Mucosa of descending colon (tissue), 3 donors: ENCODE data around the gene DEFB110. TPM values are rescaled to one million over a fixed set of nuclear protein-coding genes. Genes with fewer than 3 reads are reported as not detected.

Source experiments
- ATAC-seq: fragments of 200-7000 bp; cut with Tn5 transposase; one replicate; pipeline ENCODE4 v1.9.1; 2020; ENCODE audit warnings: mild to moderate bottlenecking, moderate library complexity
- DNase-seq, 3 donors: peaks; one replicate each; pipeline ENCODE4 v3.0.0-alpha.2; 2020
- H3K36me3 ChIP-seq: fragments of 200-600 bp; one replicate; pipeline ENCODE4 v1.8.0; 2021; ENCODE audit warnings: low read depth, mild to moderate bottlenecking
- H3K4me1 ChIP-seq: fragments of 200-600 bp; one replicate; pipeline ENCODE4 v1.8.0; 2021; ENCODE audit warnings: low read depth, mild to moderate bottlenecking
- H3K4me3 ChIP-seq: fragments of 200-600 bp; one replicate; pipeline ENCODE4 v1.8.0; 2021; ENCODE audit warnings: mild to moderate bottlenecking
- H3K9me3 ChIP-seq: fragments of 200-600 bp; one replicate; pipeline ENCODE4 v1.8.0; 2021; ENCODE audit warnings: mild to moderate bottlenecking
- CTCF ChIP-seq: fragments of 200-600 bp; IDR thresholded peaks from one replicate; pipeline ENCODE4 v1.8.0; 2022; ENCODE audit warnings: antibody characterized with exemption, mild to moderate bottlenecking
- intact Hi-C, 2 donors: fragments of 100-400 bp; cut with DNase I in 1 of 2; cut with micrococcal nuclease in 1 of 2; formaldehyde crosslinking; loops; one replicate each; pipeline versions ENCODE4 v1.11.0 to v1.11.1; 2022; cut with DNase I, micrococcal nuclease
- total RNA-seq, 3 donors: library from RNA; stranded (reverse); fragmentation: NEBNext Ultra II Directional in 2 of 3; extraction: Animal tissue kit (Norgen Biotek cat#: 25700) in 2 of 3; gene quantifications; one replicate each; pipeline versions ENCODE4 v1.2.1 to v1.2.4, GENCODE V29; 2021 to 2023
- donor health status: DM: no; HTN: no; CAD: no; lungs with moderate emphysema.
- donor health status: DM: no; HTN: no; CAD: no.
- donor health status: DM: no; HTN: yes; CAD: no.

The DEFB110 gene
- total RNA-seq, 3 donors from 2014 or later: not detected

GRCh38 chr6:49995278-49995677 is 26.5 kb downstream of the DEFB110 start:
- intact Hi-C loops: no loop called here
- Histone ChIP-seq H3K4me1 (no peaks in the 10 kb centered on the region), H3K36me3 (no peaks in the 10 kb centered on the region), H3K9me3 (no peaks in the 10 kb centered on the region), H3K4me3 (no peak overlapping the region)
- ATAC-seq (no peak), DNase-seq (no peak)
- no peak for TF ChIP-seq CTCF

GRCh38 chr6:49988900-49989299 is 32.9 kb downstream of the DEFB110 start:
- TF ChIP-seq CTCF: no peak
- Histone ChIP-seq H3K9me3 (no peaks in the 10 kb centered on the region), H3K36me3 (no peaks in the 10 kb centered on the region), H3K4me3 (no peak overlapping the region), H3K4me1 (no peaks in the 10 kb centered on the region)
- intact Hi-C loops: no loop called here
- no peak for ATAC-seq
- no peak for DNase-seq

DNA sequence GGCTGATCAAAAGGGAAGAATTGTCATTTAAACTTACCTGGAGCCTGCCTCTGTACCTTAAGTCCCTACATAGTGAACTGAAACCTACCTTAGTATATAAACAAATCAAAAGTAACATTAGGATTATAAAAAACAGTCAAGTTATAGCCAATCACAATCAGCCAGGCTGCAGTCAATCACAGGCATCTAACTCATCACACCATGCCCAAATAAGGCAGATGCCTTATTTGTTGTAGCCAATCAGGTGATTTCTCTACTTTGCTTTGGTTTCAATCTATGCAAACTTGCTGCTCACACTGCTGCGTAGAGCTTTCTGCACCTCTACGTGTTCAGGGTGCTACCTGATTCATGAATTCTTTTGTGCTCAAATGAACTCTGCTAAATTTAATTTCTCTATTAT is 34.0 kb downstream of the DEFB110 start:
- intact Hi-C loops: no loop called here
- no peaks in the 10 kb centered on the region for H3K4me1 ChIP-seq
- H3K4me3 ChIP-seq: no peak overlapping the region
- DNase-seq (no peak), ATAC-seq (no peak)
- TF ChIP-seq CTCF: no peak
- no peaks in the 10 kb centered on the region for H3K36me3 ChIP-seq
- no peaks in the 10 kb centered on the region for H3K9me3 ChIP-seq

DNA sequence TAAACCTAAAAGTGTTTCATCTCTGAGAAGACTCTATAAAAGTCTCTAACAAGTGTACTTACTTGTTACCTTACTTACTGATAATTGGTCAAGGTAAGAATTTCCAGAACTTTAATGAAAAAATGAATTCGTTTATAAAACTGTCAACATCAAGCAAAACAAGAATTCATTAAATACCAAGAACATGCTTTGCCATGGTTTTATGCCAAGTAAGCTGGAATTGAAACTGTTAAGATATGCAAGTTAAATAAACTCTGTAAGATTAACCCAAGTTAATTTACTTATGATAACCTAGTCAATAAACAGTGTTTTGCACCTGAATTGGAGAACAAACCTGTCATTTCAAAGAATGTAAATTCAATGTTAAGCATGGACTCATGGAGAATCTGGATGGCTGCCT is 35.2 kb downstream of the DEFB110 start:
- Histone ChIP-seq H3K36me3 (no peaks in the 10 kb centered on the region), H3K4me3 (no peak overlapping the region), H3K4me1 (no peaks in the 10 kb centered on the region), H3K9me3 (no peaks in the 10 kb centered on the region)
- no peak for DNase-seq
- TF ChIP-seq CTCF: no peak
- ATAC-seq: no peak
- intact Hi-C loops: no loop called here

DNA sequence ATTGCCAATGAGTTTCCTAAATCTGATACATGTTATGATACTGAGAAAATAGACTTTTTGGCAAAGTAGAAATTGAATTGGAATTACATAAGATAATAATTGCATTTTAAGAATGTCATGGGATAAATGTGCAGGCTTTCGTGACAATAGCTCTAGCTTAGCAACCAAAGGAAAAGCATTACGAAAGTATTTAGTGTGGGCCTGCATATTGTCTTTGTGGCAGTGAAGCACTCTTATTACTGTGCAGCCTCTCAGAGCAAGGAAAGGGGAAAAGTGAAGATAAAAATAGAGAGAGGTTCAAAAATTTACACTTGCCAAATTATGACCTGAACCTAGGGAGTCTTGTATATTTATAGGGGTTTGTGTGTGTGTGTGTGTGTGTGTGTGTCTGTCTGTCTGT is 39.7 kb downstream of the DEFB110 start:
- Histone ChIP-seq H3K4me1 (no peaks in the 10 kb centered on the region), H3K36me3 (no peaks in the 10 kb centered on the region), H3K9me3 (no peaks in the 10 kb centered on the region), H3K4me3 (no peak overlapping the region)
- no peak for TF ChIP-seq CTCF
- DNase-seq (no peak), ATAC-seq (no peak)
- intact Hi-C loops: no loop called here

DNA sequence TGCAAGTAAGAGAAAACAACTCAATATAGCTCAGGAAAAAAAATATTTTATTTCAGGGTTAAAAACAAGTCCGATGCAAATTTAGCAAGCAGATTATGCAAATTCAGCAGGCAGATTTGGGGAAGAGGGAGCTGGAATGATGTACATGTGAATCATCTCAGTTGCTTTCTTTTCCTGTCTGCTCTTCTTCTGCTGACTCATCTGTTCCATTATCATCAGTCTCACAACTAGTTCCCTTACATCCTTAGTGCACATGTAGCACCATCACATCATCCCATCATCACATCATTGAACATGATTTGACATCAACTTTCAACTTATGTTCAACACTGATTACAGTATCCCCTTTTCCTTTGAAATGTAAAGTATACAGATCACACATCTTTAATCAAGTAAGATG is 40.9 kb downstream of the DEFB110 start:
- no peak overlapping the region for H3K4me3 ChIP-seq
- H3K36me3 ChIP-seq: no peaks in the 10 kb centered on the region
- H3K4me1 ChIP-seq: no peaks in the 10 kb centered on the region
- H3K9me3 ChIP-seq: no peaks in the 10 kb centered on the region
- DNase-seq (no peak), ATAC-seq (no peak)
- no peak for TF ChIP-seq CTCF
- intact Hi-C loops: no loop called here
